GM12872 (cell line): ENCODE data around the gene PRPF40A.

Experiments used
- CTCF ChIP-seq: IDR thresholded peaks from 3 replicates; pipeline ENCODE4 v1.5.1; 2011; ENCODE audit warnings: low read depth, mild to moderate bottlenecking, low read length, moderate library complexity; ENCODE audit not compliant: insufficient read depth

PRPF40A gene

DNA sequence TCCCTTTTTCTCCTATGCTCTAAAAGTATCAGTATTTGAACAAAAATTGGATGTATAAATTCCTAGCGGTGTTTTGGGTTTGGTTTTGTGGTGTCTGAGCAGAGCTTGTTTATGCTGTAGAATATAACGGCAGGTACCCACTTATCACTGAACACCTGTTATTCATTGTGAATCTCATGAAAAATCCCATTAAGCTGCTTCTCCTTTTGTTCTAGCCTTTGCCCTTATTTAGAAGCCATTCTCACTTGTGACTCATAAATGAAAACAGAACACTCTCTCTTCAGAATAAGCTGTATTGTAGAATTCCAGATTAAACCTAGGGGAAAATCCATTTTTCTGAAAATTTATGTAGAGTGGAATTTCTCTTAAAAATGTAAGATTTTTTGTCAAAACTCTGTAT lies 104.0 kb downstream of the PRPF40A start:
- no peak for TF ChIP-seq CTCF

DNA sequence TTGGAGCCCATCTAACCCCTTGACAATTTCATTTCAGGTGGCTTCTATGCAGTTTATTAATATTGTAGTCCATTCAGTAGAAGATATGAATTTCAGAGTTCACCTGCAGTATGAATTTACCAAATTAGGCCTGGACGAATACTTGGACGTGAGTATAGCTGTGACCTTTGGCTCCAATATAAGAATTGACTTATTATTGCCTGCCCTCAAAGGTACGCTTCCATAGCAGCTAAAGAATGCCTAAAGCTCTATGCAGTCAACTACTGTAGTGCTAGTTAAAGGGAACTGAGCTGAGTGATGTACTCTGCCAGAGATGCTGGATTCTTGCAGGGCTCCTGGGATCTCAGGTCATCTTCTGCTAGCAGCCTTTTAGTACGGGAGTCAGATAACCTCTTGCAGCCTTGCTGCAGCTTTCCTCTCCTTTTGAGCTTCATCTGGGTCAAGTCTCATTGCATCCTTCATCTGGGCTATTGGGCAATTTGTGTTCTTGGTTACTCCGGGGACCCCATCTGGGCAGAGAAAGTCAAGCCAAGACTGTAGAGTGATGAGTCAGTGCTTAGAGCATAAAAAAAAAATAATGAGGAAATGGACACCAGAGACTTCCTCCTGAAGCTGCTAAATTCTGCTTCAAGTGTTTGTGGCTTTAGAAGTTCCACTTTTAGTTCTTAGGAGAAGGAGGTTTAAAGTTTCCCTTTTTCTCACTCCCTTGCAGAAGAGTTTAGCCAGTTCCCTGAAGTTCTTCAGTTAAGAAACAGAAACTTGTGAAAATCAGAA lies 105.6 kb downstream of the PRPF40A start:
- TF ChIP-seq CTCF, result no peak

- TF ChIP-seq CTCF, result no peak
These were observed 107.6 kb downstream of the PRPF40A start for GRCh38 chr2:152609699-152610098.

DNA sequence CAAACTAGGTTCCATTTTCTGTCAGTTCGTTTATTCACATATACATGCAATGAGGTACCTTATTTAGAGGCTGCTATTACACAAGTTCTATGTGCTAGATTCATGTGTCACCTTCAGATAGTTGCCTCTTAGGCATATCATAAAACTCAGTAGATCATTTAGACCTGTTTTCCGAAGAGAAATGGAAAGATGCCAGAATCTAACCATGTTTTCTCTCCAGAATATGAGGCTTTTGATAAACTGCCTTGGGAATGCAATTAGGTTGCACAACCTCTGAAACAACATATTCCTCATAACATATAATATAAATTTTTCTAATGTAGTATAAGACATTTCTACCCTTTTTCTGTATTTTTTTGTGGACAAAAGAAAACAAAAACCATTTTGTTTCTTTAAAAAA lies 108.1 kb downstream of the PRPF40A start:
- TF ChIP-seq CTCF, result no peak

- no peak for TF ChIP-seq CTCF
These were observed 109.4 kb downstream of the PRPF40A start for GRCh38 chr2:152607793-152608300.

GRCh38 chr2:152606941-152607340 lies 110.3 kb downstream of the PRPF40A start:
- no peak for TF ChIP-seq CTCF

- no peak for TF ChIP-seq CTCF
These were observed 111.2 kb downstream of the PRPF40A start for GRCh38 chr2:152606081-152606480.
